HG02970 (cell line): Measurements from ENCODE around the gene RPAIN.
"Not testable (repeated sequence)": the region's sequence is repeated elsewhere in the genome, so short reads cannot be mapped to it uniquely, and the experiment has no call there.

Source experiments
- ATAC-seq: cut with Tn5 transposase; IDR thresholded peaks from one replicate; pipeline ENCODE4 v1.9.1; 2021; ENCODE audit warnings: mild to moderate bottlenecking, moderate library complexity, moderate number of reproducible peaks; ENCODE audit not compliant: unreplicated experiment, low FRiP score

The RPAIN gene

DNA sequence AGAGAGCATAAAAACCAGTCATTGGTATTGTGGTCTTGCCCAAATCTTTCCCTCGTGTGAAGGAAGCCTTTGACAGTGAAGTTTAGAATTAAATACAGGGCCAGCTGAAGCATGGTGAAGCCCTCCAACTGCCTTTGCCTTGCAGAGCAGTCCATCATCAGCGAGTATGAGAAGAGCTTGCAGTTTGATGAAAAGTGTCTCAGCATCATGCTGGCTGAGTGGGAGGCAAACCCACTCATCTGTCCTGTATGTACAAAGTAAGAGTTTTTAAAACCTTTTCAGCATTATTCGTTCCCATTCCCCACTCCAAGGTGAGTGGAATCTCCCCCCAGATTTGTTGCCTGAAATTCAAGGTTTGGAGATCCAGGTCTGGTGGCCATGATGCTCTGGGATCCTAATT, 5.8 kb downstream of the RPAIN start:
- no peak for ATAC-seq

DNA sequence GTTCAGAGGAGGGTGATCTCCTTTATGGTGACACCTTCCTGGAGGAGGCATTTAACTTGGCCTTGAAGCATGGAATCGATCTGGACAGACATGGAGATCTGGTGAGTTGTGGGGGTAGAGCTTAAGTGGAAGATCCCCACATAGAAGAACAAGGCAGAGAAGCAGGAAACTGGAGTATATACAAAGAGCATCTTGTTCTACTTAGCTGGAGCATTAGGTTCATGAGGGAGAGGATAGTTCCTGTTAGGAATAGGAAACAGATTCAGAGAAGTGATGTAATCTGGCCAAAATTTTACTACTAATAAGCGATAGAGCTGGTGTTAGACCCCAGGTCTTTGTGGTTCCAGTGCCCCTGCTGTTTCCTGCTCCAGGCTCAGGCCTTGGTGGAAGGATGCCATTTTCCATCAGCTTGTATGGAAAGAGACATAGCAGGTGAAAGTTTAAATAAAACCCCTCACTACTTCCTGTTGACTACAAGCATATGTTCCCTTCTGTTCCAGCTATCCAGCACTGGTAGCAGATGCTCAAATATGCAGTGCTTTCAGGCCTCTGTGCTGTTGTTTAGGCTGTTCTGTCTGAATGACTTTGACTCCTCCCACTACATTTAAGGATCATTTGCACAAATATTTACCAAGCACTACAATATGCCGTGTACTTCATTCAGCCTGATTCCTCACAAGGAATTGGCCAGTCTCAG, 9.4 kb downstream of the RPAIN start:
- no peak for ATAC-seq

DNA sequence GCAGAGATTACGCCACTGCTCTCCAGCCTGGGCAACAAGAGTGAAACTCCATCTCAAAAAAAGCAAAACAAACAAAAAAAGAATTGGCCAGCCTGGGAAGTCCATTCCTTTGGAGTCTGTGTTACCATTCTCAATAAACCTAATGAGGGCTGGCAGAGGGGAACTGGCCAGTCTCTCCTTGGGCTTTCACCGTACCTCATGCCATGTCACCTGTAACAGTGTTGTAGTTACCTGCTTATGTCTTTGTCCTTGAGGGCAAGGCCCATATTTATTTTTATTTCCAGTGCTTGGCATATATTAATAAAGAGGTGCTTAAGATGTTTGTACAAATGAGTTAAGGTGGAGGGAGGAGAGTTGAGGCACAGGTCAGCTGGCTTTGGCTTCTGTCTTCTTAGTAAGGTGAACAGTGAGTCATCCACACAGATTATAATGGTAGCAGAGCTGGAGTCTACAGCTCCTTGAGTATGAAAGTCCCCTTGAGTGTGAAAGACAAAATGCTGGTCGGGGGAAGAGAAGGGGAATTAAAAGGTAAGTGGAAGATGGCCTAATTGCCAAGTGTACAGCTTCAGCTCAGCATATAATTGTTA, 10.5 kb downstream of the RPAIN start:
- no peak for ATAC-seq

DNA sequence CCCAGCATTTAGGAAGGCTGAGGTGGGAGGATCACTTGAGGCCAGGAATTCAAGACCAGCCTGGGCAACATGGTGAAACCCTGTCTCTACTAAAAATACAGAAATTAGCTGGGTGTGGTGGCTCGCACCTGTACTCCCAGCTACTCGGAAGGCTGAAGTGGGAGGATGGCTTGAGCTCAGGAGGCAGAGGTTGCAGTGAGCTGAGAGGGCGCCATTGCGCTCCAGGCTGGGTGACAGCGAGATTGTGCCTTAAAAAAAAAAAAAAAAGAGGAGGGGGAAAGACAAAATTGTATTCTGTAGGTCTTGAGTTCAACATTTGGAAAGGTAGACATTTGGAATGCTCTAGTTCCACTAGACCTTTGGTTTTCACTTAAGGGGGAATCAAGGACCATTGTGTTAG, 11.3 kb downstream of the RPAIN start:
- ATAC-seq = not testable (repeated sequence)

DNA sequence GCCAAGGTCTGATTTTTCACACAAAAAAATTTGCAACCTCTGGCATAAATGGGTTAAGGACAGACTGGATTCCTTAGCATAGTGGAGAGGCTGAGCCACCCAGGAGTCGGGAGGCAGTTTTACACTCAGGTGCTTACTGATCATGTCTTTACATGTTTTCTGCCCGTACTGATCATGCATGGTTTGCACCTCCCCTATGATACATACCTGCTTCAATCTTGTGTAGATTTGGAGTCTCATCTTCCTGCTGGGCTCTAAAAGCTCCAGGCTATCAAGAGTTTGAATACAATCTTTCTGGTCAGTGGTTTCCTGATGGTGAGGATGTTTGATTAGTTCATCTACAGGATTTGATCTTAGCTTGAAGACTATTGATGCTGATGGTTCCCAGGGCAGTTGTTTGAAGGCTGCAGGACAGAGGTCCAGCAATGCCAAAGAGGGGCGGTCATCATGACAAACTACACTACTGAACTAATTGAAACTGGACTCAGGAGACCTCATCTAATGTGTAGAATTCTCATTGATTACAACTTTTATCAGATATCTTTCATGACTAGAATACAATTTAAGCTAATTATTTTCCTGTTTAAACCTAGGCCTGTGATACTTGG, 12.1 kb downstream of the RPAIN start:
- ATAC-seq = no peak

DNA sequence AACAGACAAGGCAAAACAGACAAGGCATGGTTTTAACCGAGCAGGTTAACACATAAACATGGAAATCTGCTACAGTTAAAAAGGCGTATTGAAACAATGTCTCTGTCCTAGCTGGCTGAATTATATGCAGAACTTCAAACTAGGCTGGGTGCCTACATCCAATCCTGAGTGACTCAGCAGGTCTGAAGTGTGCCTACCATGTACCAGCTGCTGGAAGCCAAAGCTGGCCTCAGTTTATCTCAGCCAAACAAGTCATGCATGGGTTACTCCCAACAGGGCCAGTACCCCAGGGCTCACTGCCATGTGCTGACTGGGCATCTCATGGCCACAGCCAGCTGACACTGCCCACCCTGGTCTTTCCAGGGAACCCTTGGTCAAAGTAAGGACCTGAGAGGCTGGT, 15.0 kb downstream of the RPAIN start:
- ATAC-seq = no peak

DNA sequence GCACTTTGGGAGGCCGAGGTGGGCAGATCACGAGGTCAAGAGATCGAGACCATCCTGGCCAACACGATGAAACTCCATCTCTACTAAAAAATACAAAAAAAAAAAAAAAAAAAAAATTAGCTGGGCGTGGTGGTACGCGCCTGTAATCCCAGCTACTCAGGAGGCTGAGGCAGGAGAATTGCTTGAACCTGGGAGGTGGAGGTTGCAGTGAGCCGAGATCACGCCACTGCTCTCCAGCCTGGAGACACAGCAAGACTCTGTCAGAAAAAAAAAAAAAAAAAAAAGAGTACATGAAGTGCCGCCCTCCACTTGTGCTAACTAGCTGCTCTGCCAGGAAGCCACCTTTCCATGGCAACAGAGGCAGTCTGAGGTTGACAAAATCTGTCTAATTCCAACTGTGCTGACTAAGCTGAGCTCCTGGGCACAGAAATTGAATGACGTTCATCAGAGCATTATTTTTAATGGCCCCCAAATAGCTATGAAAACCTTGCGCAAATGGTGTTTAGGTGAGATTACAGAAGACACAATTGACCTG, 15.9 kb downstream of the RPAIN start:
- ATAC-seq = not testable (repeated sequence)

DNA sequence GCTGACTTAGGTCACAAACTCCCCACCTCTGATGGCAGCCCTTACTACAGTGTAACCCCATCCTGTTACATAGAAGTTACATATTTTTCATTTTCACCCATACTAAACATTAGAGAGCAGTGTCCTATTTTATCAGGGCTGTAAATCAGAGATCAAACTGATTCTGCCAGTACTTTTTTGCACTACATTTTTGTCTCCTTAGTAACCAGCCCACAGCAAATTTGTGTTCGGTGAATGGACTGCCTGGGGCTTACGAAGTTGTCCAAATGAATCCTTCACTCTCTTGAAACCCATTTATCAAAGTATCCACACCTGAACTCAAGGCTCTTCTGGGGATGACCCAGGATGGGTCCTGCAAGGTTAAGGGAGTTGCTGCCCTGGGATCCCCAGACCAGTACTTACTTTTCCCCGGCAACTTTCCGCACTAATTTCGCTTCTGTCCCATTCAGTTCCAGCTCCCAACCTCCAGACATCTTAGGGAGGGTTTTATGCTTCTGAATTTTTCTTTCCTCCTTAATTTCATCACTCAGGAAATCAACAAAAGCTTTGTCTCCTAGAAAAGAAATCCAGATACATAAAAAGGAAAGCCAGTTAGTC, 17.8 kb downstream of the RPAIN start:
- ATAC-seq = no peak

DNA sequence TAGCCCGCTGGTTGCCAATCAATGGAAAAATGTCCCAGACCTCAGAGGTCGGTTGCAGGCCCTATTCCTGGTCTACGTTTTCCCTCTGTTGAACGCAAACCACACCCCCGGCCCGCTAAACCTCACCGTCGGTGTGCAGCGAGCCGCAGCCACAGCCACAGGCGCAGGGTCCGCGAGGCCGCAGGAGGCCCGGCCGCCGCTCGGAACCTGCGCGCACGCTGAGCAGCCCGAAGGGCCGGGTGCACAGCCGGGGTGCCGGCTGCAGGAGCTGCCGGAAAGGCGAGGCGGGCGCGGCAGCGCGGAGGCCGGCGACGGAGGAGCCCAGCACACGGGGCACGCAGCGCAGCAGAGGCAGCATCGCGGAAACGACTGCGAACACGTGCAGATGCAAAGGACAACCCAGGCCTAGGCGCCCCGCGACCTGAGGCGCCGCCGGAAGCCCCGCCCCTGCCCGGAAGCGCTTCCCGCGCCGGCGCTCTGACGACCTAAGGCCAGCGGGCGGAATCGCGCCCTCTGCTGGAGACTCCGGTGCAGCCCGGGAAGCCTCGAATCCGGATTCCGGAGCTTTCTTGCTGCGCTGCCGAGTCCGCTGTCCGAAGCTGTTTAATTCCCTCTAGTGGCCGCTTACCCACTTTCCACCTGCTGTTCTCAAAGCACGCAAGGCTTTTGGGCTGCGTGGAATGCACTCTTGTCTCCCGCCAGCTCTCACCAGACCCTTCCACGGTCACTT, 18.9 kb downstream of the RPAIN start, which contains the start of gene C1QBP:
TSS of gene C1QBP (minus strand) at position 440 of the 730 bp plus-strand sequence. CDS start at position 358, 82 bp downstream.
- peak; percentile 86 for ATAC-seq

DNA sequence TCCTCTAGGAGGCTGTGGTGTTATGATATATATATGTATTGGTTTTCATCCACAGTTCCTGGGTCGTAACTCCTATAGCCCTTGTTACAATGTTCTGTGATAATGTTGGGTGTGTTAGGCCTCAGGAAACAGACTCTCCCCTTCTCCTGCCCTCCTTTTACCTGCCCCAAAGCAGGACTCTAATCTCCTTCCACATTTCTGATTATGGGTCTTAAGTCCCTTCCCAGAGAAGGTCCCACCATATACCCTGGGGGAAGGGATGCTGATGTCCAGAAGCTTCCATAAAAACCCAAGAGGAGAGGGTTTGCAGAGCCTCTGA, 19.4 kb downstream of the RPAIN start:
- peak; percentile 8 for ATAC-seq

DNA sequence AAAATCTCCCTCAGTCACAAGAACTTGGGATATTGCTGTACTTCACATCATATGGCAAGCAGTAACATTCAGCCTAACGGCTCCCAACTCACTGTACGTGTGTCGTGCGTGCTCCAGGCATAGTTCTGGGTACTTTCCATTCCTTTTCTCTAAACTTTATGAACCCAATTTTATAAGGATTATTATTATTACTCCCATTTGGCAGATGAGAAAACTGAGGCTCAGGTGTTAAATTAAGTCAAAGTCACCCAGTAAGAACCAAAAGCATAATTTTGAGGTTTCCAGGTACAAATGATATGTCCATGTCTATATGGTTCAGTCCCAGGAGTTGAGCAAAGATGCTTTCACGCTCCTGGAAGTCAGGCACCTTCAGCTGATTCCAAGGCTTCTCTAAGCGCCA, 23.7 kb downstream of the RPAIN start:
- no peak for ATAC-seq

DNA sequence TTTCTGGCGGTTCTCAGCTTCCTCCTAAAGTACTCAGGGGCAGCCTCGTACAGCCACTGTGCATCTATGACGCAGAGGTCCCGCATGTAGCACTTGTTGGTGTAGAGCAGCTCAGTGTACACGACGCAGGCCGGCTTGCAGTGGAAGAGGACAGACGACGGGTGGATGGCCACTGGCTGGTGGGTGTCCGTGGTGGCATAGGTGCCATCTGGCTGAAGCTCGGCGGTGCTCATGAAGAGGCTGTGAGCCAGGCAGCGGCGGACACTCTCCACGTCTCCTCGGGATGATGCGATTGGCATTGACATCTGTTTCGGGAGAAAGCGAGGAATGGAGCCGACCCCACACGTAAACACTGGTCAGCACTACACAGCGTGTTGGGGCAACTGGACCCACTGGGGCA, 24.2 kb downstream of the RPAIN start:
- no peak for ATAC-seq

DNA sequence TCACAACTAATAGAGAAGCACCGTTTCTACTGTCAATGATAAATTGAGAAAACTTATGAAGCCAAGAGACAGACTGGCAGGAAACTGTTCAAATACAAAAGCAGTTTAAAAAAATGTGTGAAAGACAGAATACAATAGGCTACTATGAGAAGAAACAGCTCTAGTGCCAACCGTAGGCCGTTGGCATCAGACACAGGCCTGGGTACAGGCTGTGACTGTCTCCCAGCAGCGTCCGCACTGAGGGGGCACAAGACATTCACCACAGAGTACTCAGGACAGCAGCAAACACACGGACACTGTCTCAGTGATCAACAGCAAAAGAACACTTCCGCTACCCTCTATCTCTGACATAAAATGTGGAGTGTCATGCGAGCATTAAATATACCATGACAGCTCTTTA, 26.8 kb downstream of the RPAIN start:
- ATAC-seq = no peak

DNA sequence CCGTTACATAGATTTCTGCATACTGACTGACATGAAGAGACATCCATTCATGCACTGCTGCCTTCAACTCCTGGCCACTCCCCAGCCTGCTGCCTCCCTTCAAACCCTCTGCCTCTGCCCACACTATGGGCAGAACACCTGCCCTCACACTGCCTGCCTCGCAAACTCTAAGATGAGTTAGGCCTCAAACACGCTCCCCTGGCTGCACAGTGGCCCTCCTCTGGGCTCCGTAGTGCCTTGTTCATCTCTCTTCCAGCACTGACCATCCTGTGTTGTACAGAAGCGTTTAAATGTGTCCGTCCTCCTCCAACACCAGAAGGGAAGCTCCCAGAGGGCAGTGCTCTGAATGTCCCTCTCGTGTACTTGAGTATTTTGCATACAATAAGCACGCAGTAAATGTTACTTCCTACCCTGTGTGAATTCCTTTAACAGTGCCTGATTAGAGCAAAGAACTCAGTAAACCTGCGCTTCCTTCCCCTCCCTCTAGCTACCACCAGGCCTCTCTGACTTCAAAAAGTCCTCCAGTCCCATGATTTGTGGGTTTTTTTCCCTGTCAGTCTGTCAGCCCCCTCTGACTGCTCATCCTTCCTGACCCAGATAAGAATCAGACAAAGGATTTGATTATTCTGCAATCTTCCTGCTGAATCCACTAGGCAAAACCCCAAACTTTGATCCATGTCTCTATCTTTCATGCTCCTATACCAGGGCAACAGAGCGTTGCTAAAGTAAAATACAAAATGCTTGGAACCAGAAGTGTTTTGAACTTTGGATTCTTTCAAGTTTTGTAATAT, 44.9 kb downstream of the RPAIN start:
- no peak for ATAC-seq

DNA sequence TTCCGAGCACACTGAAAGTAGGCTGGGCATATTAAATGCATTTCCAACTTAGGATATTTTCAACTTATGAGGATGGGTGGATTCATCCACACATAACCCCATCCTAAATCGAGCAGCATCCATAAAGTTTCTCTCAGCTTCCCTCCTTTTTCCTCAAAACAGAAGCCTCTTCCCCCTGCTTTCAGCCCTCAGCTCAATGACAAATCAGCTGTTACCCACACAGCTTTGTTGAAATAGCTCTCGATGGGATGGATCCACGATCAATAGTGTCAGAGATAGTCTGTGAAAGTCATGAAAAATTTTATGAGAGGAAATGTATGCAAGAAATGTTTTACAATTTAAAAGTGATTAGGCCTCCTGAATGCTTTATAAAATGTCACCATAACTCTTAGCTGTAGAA, 46.3 kb downstream of the RPAIN start:
- no peak for ATAC-seq

DNA sequence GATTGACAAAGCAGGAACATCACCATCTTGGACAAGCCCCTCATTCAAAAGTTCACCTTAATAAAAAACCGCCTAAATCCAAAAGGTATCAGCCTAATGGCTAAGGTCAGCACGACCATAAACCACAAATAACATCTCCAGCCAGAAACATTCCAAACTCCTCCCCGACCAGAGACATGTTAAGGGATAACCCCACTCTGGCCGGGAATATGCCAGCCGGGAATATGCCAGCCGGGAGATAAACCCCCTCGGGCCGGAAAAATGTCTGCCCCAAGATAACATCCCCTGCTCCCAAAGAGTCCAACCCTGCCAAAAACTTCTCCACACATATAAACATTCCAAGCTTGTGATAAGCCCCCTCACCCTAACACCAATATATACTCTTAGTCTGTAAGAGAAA, 47.4 kb downstream of the RPAIN start:
- ATAC-seq = no peak

DNA sequence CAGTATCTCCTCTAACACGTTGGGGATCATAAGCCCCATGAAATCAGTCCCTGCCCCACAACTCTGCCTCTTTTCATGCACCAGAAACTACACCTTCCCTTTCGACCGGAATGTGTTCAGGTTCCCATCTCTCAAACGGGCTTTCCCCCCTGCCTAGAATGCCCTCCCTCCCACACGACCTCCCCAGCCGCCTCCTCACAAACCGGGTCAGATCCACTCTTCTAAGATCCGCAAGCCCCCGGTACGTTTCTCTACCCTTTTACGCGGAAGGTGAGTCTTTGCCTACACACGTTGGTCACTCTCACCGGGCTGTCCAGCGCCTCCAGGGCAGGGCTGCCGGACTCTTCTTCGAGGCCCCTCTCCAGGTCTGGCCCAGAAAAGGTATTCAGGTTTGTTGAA, 48.1 kb downstream of the RPAIN start:
- ATAC-seq = no peak

DNA sequence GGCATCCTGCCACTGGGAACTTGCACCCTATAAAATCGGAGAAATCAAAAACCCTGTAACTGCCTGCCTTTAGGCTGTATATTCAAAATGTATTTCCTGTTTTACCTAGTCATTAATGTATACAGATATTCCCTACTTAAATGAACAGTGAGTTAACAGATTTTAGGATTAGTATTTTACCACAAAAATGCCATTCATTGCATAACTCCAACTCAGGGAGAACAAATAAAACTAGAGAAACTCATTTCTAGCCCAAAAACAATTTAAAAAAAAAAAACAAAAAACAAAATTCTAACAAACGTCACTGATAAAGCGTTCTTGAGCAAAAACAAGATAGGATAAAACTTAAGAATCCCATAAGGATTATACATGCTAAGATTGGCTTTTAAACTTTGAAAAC, 52.5 kb downstream of the RPAIN start:
- ATAC-seq = no peak

DNA sequence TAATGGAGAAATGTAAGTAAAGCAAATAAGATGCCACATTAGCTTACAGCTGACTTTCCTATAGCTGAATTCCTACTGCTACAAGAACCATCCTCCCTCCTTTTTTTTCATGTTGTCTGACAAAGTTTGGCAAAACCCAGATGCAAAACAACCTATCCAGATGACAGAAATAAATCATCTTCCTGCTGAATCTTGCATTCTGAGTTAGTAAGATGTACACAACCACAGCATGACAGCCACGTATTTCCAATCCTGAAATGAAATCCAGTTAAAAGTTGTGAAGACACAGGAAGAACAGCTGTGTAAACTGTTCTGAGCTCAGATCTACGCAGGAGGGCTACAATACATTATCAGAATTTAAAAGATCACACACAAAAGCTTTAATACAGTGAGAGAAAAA, 53.9 kb downstream of the RPAIN start:
- ATAC-seq = no peak

DNA sequence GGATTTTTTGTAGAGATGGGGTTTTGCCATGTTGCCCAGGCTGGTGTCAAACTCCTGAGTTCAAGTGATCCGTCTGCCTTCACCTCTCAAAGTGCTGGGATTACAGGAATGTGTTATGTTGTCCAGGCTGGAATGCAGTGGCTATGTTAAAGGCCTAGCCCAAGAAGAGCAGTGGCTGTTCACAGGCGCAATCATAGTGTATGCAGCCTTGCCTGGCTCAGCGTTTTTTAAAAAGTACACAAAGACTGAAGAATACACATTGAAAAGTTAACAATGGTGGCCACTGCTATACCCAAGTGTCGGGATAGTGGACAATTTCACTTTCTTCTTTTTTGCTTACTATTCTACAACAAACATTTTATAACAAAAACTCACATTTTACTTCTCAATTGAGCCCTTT, 59.0 kb downstream of the RPAIN start:
- no peak for ATAC-seq
